Central memory CD8-positive, alpha-beta T cell (primary cell): ENCODE data around the gene SELENON.

ENCODE experiments used
- ATAC-seq: fragments of 150-1000 bp; cut with Tn5 transposase; replicated peaks from 2 replicates; pipeline ENCODE4 v1.10.0; 2022; ENCODE audit warnings: mild to moderate bottlenecking, moderate FRiP score, moderate number of reproducible peaks; ENCODE audit not compliant: poor library complexity, severe bottlenecking; ENCODE audit errors: extremely low read depth
- DNase-seq, 2 donors: peaks; one replicate each; pipeline ENCODE4 v3.0.0; 2021; ENCODE audit warnings: low spot score in 2 of 2
- H3K27ac Mint-ChIP-seq: one replicate; pipeline ENCODE4 v1.8.0; 2022; ENCODE audit warnings: low read depth, mild to moderate bottlenecking, moderate library complexity, mixed read lengths
- H3K27me3 Mint-ChIP-seq: one replicate; pipeline ENCODE4 v1.8.0; 2022; ENCODE audit warnings: mixed read lengths
- H3K36me3 Mint-ChIP-seq: one replicate; pipeline ENCODE4 v1.8.0; 2022; ENCODE audit warnings: mild to moderate bottlenecking, moderate library complexity, mixed read lengths; ENCODE audit not compliant: insufficient read depth
- H3K4me1 Mint-ChIP-seq: one replicate; pipeline ENCODE4 v1.8.0; 2022; ENCODE audit warnings: mixed read lengths
- H3K4me3 Mint-ChIP-seq: one replicate; pipeline ENCODE4 v1.8.0; 2022; ENCODE audit warnings: mild to moderate bottlenecking, moderate library complexity, mixed read lengths
- H3K9me3 Mint-ChIP-seq: one replicate; pipeline ENCODE4 v1.8.0; 2022; ENCODE audit warnings: mixed read lengths

The SELENON gene

DNA sequence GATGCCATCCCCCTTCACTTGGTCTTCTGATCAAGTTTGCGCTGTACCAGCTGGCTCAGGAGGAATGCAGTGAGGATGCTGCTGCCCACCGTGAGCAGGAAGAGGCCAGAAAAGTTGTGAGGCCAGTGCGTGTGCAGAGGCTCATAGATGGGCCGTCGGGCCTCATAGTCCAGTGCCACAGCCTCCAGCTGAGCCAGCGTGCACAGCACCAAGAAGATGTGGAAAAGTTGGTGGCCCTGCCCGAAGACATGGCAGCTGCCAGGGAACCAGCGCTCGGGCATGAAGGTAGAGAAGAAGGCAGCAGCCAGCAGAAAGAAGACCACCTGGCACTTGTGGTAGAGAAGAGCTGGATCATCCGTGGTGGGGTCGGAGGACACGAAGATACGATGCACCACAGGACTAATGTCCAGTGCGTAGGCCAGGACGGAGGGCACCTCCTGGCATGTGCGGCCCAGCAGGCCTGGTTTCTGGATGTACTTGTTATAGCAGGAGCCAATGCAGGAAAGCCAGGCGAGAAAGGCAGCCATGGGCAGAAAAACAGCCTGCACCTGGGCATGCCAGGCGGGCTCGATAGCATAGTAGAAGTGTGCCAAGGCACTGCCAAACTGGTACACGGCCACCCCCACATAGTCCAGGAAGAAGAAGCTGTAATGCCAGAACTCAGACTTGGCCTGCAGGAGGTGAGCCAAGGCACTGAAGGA is 62.9 kb downstream of the SELENON start:
- H3K4me1 Mint-ChIP-seq = peaks cover 17% of the 10 kb centered on the region
- ATAC-seq = no peak
- no peak overlapping the region for H3K27ac Mint-ChIP-seq
- H3K4me3 Mint-ChIP-seq = no peak overlapping the region
- DNase-seq = no peak
- H3K36me3 Mint-ChIP-seq = no peaks in the 10 kb centered on the region
- no peaks in the 10 kb centered on the region for H3K27me3 Mint-ChIP-seq
- H3K9me3 Mint-ChIP-seq = no peaks in the 10 kb centered on the region

DNA sequence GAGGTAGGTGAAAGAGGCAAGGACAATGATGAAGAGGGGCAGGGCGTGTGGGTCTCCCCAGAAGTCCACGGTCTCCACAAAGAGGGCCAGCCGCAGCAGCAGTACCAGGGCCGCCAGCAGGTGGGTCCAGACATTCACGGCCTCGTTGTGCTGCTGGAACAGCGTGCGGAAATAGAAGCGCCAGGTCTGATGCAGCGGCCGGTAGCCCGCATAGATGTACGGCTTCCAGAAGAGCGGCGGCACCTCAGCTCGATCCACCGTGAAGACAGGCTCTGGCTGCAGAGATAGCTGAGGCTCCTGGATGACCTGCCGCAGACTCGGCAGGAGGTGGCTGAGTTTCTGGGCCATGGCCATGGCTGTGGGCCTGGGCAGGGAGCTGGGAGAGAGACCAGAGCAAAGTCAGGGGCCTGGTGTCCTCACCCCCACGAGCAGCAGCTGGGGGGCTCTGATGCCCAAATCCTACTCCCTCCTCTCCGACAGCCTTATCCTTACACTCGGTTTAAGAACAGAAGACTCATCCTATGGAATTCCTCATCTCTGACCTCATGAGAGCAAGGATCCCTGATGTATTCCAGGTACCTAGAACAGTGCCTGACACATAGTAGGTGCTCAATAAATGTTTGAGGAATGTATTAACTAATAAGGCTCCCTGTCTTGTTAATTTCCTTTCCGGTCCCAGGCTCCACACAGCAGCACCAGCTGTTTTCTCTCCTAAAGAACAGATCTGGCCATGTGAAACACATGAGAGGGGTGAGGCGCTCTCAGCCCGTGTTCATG is 63.7 kb downstream of the SELENON start:
- no peak overlapping the region for H3K4me3 Mint-ChIP-seq
- H3K4me1 Mint-ChIP-seq = peaks cover 12% of the 10 kb centered on the region
- no peaks in the 10 kb centered on the region for H3K9me3 Mint-ChIP-seq
- no peaks in the 10 kb centered on the region for H3K36me3 Mint-ChIP-seq
- DNase-seq (no peak), ATAC-seq (no peak)
- no peaks in the 10 kb centered on the region for H3K27me3 Mint-ChIP-seq
- no peak overlapping the region for H3K27ac Mint-ChIP-seq

DNA sequence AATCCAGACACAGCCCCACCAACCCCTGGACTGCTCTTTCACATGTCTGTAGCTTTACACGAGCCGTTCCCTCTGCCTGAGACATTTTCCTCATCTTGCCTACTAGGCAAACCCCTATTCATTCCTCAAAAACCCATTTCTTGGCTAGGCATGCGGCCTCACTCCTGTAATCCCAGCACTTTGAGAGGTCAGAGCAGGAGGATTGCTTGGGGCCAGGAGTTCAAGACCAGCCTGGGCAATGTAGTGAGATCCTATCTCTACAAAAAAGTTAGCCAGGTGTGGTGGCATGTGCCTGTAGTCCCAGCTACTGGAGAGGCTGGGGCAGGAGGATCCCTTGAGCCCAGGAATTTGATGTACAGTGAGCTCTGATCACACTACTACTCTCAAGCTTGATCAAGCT is 64.4 kb downstream of the SELENON start:
- Mint-ChIP-seq H3K36me3 (no peaks in the 10 kb centered on the region), H3K27ac (no peak overlapping the region), H3K4me1 (peaks cover 5% of the 10 kb centered on the region), H3K4me3 (no peak overlapping the region), H3K27me3 (no peaks in the 10 kb centered on the region), H3K9me3 (no peaks in the 10 kb centered on the region)
- ATAC-seq = no peak
- no peak for DNase-seq

DNA sequence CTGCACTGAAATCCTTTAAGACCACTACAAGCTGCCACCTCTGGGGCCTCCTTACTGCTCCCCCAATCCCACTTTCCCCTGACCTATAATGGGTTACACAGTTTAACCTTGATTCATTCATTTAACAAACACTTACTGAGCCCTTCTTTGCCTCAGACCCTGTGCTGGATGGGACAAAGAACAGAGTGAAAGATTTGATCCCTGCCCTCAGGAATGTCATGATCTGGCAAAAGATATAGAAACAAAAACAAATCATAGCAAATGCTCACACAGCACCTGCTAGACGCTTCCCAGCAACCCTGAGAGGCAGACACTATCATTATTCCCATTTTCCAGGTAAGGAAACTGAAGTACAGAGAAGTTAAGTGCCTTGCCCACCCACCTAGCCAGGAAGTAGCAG is 66.3 kb downstream of the SELENON start:
- H3K4me1 Mint-ChIP-seq = no peaks in the 10 kb centered on the region
- no peaks in the 10 kb centered on the region for H3K9me3 Mint-ChIP-seq

DNA sequence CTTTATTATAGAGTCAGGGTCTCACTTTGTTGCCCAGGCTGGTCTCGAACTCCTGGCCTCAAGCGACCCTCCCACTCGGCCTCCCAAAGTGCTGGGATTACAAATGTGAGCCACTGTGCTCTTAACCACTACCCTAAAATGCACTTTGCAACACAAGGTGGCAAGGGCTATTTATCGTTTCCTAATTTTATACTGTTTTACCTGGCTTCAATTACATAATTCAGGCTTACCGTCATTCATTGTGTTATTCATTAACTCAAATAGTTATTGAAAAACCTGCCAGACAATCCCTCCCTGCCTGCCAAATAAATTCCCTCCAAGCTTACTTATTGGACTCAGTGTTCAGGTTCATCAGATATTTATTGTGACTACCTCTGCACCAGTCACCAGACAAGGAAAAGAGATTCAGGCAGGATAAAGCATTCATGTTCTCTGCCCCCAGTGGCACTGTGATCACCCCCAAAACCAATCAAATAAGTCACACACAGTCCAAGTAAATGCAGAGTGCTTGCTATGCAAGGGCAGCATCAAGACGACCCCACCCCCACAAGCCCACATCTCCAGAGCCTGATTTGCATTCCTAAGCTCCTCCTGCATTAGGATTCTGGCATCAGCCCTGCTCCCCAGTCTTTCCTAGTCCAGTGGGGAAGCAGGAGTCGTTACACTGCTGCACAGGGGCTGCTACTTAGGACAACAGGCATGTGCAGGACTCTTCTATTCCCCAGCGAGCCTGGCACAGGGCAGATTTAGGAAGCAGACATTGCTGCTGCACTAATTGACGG is 67.4 kb downstream of the SELENON start:
- no peaks in the 10 kb centered on the region for H3K4me1 Mint-ChIP-seq
- H3K4me3 Mint-ChIP-seq = no peak overlapping the region
- DNase-seq (no peak), ATAC-seq (no peak)
- no peaks in the 10 kb centered on the region for H3K27me3 Mint-ChIP-seq
- H3K9me3 Mint-ChIP-seq = no peaks in the 10 kb centered on the region
- no peaks in the 10 kb centered on the region for H3K36me3 Mint-ChIP-seq
- no peak overlapping the region for H3K27ac Mint-ChIP-seq

More for the DNA sequence above, 66.3 kb downstream of the SELENON start:
- H3K36me3 Mint-ChIP-seq = no peaks in the 10 kb centered on the region
- DNase-seq (no peak), ATAC-seq (no peak)
- no peak overlapping the region for H3K27ac Mint-ChIP-seq
- H3K4me3 Mint-ChIP-seq = no peak overlapping the region
- H3K27me3 Mint-ChIP-seq = no peaks in the 10 kb centered on the region
